WERI-Rb-1 (cell line): ENCODE results near the gene RBBP8.

Experiments
- DNase-seq: peaks from one replicate; pipeline ENCODE4 v3.0.0-alpha.2; 2020
- H3K27ac ChIP-seq: fragments of 250-450 bp; sonication (Bioruptor Pico); 2 replicates; pipeline ENCODE4 v1.5.1; 2020; ENCODE audit warnings: mild to moderate bottlenecking, moderate library complexity
- H3K27me3 ChIP-seq: fragments of 250-450 bp; sonication (Bioruptor Pico); 2 replicates; pipeline ENCODE4 v1.5.1; 2021; ENCODE audit warnings: mild to moderate bottlenecking, low read depth, moderate library complexity; ENCODE audit not compliant: insufficient read depth, severe bottlenecking
- H3K36me3 ChIP-seq: fragments of 250-450 bp; sonication (Bioruptor Pico); 2 replicates; pipeline ENCODE4 v1.5.1; 2020; ENCODE audit warnings: mild to moderate bottlenecking, moderate library complexity
- H3K4me3 ChIP-seq: 2 replicates; pipeline ENCODE4 v1.5.1; 2011; ENCODE audit warnings: low read depth, mild to moderate bottlenecking, control low read depth, low read length
- H3K9me3 ChIP-seq: fragments of 250-450 bp; sonication (Bioruptor Pico); 2 replicates; pipeline ENCODE4 v1.5.1; 2021; ENCODE audit warnings: mild to moderate bottlenecking, moderate library complexity; ENCODE audit not compliant: severe bottlenecking
- CTCF ChIP-seq: IDR thresholded peaks from 2 replicates; pipeline ENCODE4 v1.5.1; 2011; ENCODE audit warnings: low read depth, mild to moderate bottlenecking, control low read depth, inconsistent platforms, low read length

RBBP8 gene

GRCh38 chr18:23066060-23066459, 132.9 kb downstream of the RBBP8 start:
- DNase-seq, result peak; percentile 23
- H3K9me3 ChIP-seq, result peaks cover 10% of the 10 kb centered on the region
- no peaks in the 10 kb centered on the region for H3K27me3 ChIP-seq
- peak overlapping the region; percentile 78 for H3K27ac ChIP-seq
- no peak for TF ChIP-seq CTCF
- H3K36me3 ChIP-seq, result no peaks in the 10 kb centered on the region
- peak overlapping the region; percentile 23 for H3K4me3 ChIP-seq

DNA sequence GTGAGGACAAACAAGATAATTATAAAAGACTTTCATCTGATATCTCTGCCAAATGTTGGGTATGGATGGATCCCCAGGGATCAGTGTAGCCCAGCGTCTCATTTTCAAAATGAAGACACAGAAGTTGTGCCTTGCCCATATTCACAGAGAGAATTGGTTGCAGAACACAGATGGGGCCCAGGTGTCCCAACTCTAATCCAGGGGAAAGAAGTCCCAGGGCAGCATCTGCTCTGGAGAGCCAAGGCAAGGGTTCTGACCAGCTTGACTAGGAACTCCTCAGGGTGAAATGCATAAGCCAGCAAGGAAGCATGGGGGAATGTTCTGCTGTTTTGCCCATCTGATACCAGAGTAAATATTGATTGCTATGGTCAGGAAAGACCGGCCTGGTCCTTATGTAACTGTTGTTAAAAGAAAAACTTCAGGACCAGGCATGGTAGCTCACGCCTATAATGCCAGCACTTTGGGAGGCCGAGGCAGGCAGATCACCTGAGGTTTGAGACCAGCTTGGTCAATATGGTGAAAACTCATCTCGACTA, 133.4 kb downstream of the RBBP8 start:
- no peak for TF ChIP-seq CTCF
- no peaks in the 10 kb centered on the region for H3K27me3 ChIP-seq
- peaks cover 10% of the 10 kb centered on the region for H3K9me3 ChIP-seq
- H3K27ac ChIP-seq, result peak overlapping the region; percentile 78
- peak; percentile 72 for DNase-seq
- H3K4me3 ChIP-seq, result peak overlapping the region; percentile 23
- no peaks in the 10 kb centered on the region for H3K36me3 ChIP-seq

DNA sequence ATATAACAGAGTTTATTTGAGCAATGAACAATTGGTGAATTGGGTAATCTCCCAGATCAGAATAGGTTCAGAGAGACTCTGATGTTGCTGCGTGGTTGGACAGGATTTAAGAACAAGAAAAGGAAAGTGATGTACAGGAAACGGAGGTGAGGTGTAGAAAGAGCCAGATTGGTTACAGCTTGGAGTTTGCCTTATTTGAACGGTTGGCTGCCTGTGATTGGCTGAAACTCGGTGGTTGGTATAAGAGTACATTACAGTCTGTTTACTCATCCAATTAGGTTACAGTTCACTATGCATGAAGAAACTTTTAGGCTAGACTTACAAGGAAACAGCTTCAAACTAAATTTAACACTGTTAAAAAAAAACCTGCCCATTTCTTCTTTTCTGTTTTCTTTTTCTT, 134.1 kb downstream of the RBBP8 start:
- H3K9me3 ChIP-seq, result peaks cover 10% of the 10 kb centered on the region
- no peaks in the 10 kb centered on the region for H3K36me3 ChIP-seq
- DNase-seq, result no peak
- H3K27me3 ChIP-seq, result no peaks in the 10 kb centered on the region
- TF ChIP-seq CTCF, result no peak
- no peak overlapping the region for H3K4me3 ChIP-seq
- H3K27ac ChIP-seq, result peak overlapping the region; percentile 78

- no peak overlapping the region for H3K27ac ChIP-seq
- no peaks in the 10 kb centered on the region for H3K36me3 ChIP-seq
- H3K9me3 ChIP-seq, result peaks cover 8% of the 10 kb centered on the region
- no peaks in the 10 kb centered on the region for H3K27me3 ChIP-seq
- no peak overlapping the region for H3K4me3 ChIP-seq
- no peak for DNase-seq
- no peak for TF ChIP-seq CTCF
Measured at GRCh38 chr18:23068011-23068410, 134.9 kb downstream of the RBBP8 start.

- peaks cover 2% of the 10 kb centered on the region for H3K9me3 ChIP-seq
- H3K27ac ChIP-seq, result no peak overlapping the region
- H3K36me3 ChIP-seq, result no peaks in the 10 kb centered on the region
- no peak for DNase-seq
- no peaks in the 10 kb centered on the region for H3K27me3 ChIP-seq
- H3K4me3 ChIP-seq, result no peak overlapping the region
- no peak for TF ChIP-seq CTCF
Measured at GRCh38 chr18:23068570-23069310, 135.6 kb downstream of the RBBP8 start.
